ENCODE measurements around the gene DNAJC5G.
A peak's percentile ranks its signal among the peaks of the same experiment; 100 is the strongest.

The DNAJC5G gene

DNA sequence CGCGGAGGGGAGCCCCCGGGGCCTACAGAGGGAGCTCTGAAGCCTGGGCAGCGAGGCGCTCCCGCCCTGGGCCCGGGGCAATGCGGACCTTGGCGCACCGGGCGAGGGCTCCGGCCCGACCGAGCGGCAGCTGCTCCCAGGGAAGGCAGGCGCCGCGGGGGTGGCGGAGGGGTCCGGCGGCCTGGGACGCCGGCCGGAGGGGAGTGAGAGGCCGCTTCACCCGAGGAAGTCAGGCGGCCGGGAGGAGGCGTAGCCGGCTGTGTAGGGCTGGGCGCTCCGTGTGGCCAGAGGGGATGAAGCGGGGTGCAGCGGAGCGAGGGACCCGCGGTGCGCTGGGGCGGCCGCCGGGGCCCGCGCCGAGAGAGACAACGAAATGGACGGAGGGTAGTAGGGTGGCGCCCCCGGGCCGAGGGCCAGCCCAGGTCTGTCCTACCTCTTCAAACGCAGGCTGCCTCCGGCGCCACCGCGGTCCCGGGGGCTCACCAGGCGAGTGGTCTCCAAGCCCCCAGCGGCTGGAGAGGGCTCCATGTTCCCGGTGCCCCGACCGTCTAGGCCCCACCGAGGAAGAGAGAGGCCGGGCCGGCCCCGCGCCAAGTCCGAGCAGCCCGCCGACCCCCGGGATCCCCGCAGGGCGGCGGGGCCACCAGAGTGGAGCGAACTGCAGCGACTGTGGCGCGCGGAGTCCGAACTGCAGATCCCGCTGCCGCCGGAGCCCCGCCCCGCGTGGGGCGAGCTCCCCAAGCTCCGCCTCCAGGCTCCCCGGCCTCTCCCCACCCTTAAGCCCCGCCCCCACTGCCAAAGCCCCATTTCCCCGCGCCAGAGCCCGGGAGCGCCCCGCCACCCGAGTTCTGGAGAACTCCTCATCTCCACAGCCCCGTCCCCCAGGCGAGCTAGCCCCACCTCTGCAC, 12.6 kb upstream of the DNAJC5G start, which contains the start of gene SLC30A3:
Gene SLC30A3 (minus strand): TSS at position 669 of the 908 bp plus-strand sequence. CDS start 141 bp downstream, at position 528.
- TF ChIP-seq, protein P1, sequence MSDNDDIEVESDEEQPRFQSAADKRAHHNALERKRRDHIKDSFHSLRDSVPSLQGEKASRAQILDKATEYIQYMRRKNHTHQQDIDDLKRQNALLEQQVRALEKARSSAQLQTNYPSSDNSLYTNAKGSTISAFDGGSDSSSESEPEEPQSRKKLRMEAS (IDR thresholded peaks at IDR 0.05): no peak
- TF ChIP-seq EP300 (IDR thresholded peaks at IDR 0.05; ENCODE audit: borderline replicate concordance) (peak; percentile 8; the same call in 1 of the 2 replicates), ZBTB7A (IDR thresholded peaks at IDR 0.05; ENCODE audit: low read depth) (peak; percentile 71)

DNA sequence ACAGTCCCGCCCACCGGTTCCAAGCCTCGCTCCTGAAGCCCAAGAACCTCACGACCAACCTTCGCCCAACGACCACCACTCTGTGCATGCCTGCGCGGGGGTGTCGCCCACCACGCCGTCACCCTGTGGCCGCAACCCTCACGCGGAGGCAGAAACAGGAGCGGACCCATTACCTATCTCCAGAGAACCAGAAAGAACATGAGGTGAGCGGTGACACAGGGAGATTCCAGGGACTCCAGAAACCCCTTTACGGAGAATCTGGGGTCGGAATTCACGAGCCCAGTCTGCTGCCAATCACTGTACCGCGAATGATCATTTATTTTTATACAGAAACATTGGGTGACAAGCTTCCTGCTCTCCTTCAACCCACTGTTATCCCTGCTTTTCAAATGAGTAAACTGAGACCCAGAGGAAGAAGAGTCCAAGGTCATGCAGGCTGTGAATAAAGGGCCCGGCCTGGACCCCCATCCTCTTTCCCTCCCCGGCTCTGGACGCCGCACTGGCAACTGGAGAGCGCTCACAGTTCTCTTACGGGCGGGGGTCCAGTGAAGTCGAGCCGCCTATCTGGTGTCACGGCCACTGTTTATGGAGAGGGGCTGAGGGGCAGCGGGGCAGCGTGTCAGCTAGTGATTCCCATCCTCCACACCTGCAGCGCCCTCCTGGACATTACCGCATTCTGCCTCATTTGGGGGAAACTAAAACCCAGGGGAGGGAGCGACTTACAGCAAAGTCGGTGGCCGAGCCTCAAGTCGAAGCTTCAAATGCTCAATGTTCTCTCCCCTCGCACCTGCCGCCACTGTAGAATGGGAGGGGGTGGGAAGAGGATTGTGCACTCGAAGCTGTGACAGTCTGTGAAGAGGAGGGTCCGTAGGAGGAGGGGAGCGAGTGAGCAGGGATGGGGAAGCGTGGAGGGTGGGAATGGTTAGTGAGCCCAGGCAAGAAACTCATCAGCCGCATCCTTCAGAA, 11.7 kb upstream of the DNAJC5G start:
- TF ChIP-seq, protein P1 (IDR thresholded peaks at IDR 0.05): 0 out of 2 replicates have a peak, but pooled peaks have one; percentile 9
- TF ChIP-seq ZBTB7A (IDR thresholded peaks at IDR 0.05; ENCODE audit: low read depth) (peak; percentile 3; the same call in 1 of the 2 replicates), FOXM1 (IDR thresholded peaks at IDR 0.05; ENCODE audit: borderline replicate concordance, low read depth) (no peak)

DNA sequence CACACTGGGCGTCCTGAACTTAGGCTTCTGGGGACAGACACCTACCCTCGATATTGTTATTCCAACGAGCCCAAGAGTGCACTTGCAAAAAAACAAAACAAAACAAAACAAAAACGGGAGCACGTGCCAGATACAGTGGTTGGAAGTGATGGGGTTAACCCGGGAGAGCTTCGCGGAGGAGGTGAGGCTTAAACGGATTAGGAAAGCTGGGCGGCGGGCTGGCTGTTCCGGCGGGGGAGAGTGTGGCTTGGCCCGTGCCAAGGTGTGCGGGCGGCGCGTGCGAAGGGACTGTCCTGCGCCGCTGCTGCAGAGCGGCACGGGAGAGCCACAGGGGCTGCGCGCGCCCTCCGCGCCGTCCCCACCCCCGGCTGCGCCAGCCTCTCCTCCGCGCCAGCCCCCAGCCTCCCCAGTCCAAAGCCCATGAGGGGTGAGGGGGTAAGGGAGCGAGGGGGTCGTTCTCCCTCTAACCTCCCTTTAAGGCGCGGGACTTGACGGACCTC, 10.9 kb upstream of the DNAJC5G start:
- TF ChIP-seq, protein P1 (IDR thresholded peaks at IDR 0.05): peak; percentile 7; the same call in 1 of the 2 replicates
- 0 out of 2 replicates have a peak, but pooled peaks have one; percentile 15 for TF ChIP-seq TCF12 (IDR thresholded peaks at IDR 0.05; ENCODE audit: low read depth)
- no peak for TF ChIP-seq CEBPB (IDR thresholded peaks at IDR 0.05)

DNA sequence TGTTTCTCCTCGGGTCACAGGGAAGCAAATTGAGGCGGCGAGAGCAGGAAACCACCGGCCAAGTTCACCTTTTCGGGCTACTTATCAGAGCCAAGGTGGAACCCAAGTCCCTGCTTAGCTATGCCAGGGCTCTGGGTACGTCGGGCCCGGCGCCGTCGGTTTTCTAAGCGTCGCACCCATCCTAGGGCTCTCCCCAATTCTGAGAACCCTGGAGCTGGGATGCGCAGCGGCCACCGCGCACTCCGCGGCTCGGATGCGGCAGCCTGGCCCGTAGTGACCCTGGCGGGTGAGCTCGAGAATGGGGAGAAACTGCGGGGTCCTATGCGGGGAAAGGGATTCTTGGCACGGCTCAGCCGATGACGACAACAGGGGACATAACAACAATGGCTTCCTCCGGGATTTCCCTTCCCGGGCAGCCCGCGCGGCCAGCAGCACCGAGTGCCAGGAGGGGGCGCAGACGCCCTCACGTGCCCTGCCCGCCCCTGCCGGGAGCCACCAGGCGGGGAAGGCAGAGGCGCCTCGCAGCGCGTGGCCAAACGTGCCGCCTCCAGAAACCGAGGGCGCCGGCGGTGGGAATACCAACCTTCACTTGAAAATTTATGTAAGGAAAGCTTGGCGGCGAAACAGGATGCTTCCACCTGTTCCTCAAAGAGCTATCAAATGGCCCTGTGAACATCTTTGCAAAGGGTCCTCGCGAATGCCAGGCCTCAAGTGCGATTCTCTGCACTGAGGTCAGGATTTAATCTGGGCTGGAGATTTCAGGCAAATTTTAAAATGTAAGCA, 10.3 kb upstream of the DNAJC5G start:
- TF ChIP-seq TEAD4 (IDR thresholded peaks at IDR 0.05) (no peak), CEBPB (IDR thresholded peaks at IDR 0.05) (no peak), CREB1 (IDR thresholded peaks at IDR 0.05; ENCODE audit: low read depth) (no peak), NFIC (IDR thresholded peaks at IDR 0.05) (no peak), EP300 (IDR thresholded peaks at IDR 0.05; ENCODE audit: borderline replicate concordance) (no peak), ZBTB7A (IDR thresholded peaks at IDR 0.05; ENCODE audit: low read depth) (peak; percentile 69; the same call in 1 of the 2 replicates), FOXM1 (IDR thresholded peaks at IDR 0.05; ENCODE audit: borderline replicate concordance, low read depth) (no peak), TAF1 (IDR thresholded peaks at IDR 0.05; ENCODE audit: low read depth) (no peak), EGR1 (IDR thresholded peaks at IDR 0.05) (no peak), TCF12 (IDR thresholded peaks at IDR 0.05; ENCODE audit: low read depth) (0 out of 2 replicates have a peak, but pooled peaks have one; percentile 36), YY1 (IDR thresholded peaks at IDR 0.05; ENCODE audit: low read depth) (peak; percentile 77), RAD21 (IDR thresholded peaks at IDR 0.05; ENCODE audit: low read depth) (peak; percentile 32; the same call in 1 of the 2 replicates)
- TF ChIP-seq, protein P2, sequence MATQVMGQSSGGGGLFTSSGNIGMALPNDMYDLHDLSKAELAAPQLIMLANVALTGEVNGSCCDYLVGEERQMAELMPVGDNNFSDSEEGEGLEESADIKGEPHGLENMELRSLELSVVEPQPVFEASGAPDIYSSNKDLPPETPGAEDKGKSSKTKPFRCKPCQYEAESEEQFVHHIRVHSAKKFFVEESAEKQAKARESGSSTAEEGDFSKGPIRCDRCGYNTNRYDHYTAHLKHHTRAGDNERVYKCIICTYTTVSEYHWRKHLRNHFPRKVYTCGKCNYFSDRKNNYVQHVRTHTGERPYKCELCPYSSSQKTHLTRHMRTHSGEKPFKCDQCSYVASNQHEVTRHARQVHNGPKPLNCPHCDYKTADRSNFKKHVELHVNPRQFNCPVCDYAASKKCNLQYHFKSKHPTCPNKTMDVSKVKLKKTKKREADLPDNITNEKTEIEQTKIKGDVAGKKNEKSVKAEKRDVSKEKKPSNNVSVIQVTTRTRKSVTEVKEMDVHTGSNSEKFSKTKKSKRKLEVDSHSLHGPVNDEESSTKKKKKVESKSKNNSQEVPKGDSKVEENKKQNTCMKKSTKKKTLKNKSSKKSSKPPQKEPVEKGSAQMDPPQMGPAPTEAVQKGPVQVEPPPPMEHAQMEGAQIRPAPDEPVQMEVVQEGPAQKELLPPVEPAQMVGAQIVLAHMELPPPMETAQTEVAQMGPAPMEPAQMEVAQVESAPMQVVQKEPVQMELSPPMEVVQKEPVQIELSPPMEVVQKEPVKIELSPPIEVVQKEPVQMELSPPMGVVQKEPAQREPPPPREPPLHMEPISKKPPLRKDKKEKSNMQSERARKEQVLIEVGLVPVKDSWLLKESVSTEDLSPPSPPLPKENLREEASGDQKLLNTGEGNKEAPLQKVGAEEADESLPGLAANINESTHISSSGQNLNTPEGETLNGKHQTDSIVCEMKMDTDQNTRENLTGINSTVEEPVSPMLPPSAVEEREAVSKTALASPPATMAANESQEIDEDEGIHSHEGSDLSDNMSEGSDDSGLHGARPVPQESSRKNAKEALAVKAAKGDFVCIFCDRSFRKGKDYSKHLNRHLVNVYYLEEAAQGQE (IDR thresholded peaks at IDR 0.05; ENCODE audit: low read depth): no peak
- TF ChIP-seq, protein P3, sequence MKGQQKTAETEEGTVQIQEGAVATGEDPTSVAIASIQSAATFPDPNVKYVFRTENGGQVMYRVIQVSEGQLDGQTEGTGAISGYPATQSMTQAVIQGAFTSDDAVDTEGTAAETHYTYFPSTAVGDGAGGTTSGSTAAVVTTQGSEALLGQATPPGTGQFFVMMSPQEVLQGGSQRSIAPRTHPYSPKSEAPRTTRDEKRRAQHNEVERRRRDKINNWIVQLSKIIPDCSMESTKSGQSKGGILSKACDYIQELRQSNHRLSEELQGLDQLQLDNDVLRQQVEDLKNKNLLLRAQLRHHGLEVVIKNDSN (IDR thresholded peaks at IDR 0.05): peak; percentile 87
- TF ChIP-seq, protein P1 (IDR thresholded peaks at IDR 0.05): peak; percentile 95

DNA sequence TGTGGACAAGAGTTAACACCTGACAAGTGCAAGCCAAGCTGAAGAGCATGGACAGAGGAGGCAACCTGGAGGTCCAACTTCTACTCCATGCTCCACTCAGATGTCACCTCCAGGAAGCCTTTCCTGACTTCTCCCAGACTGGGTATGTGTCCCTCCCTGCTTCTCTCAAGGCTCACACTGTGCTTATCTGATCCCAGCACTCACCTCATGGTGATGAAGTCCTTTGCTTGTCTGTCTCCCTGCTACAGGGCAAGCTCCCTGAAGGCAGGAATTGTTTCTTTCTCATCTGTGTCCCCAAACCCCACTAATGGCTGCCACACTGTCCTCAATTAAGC, 9.7 kb upstream of the DNAJC5G start:
- TF ChIP-seq, protein P1 (IDR thresholded peaks at IDR 0.05): no peak
- TF ChIP-seq TEAD4 (IDR thresholded peaks at IDR 0.05) (no peak), YY1 (IDR thresholded peaks at IDR 0.05; ENCODE audit: low read depth) (no peak), CREB1 (IDR thresholded peaks at IDR 0.05; ENCODE audit: low read depth) (no peak)
- TF ChIP-seq, protein P3 (IDR thresholded peaks at IDR 0.05): no peak
- TF ChIP-seq, protein P2 (IDR thresholded peaks at IDR 0.05; ENCODE audit: low read depth): no peak
